Fibroblast of the aortic adventitia (primary cell): ENCODE results near the gene MEX3A. TPM values are rescaled to one million over a fixed set of nuclear protein-coding genes. Genes with fewer than 3 reads are reported as not detected.
A peak's percentile ranks its signal among the peaks of the same experiment; 100 is the strongest.

Experiments
- DNase-seq: peaks from one replicate; pipeline ENCODE4 v3.0.0-alpha.2; 2010; ENCODE audit warnings: low read depth
- H3K4me3 ChIP-seq: 2 replicates; pipeline ENCODE4 v1.5.1; 2011; ENCODE audit warnings: low read depth, mild to moderate bottlenecking, control low read depth, low read length, moderate library complexity
- CTCF ChIP-seq: IDR thresholded peaks from 2 replicates; pipeline ENCODE4 v1.5.1; 2011; ENCODE audit warnings: mild to moderate bottlenecking, low read length, control low read depth, inconsistent platforms; ENCODE audit not compliant: insufficient read depth
- total RNA-seq: library from RNA; depleted of rRNA; stranded (reverse); fragments of >200 nt; gene quantifications from 2 replicates; pipeline ENCODE4 v1.2.3, GENCODE V29; 2012; ENCODE audit warnings: low replicate concordance

The MEX3A gene
- total RNA-seq, 1 donor = 0.90 TPM

GRCh38 chr1:156080863-156081179 lies 1.4 kb downstream of the MEX3A start:
- no peak for TF ChIP-seq CTCF
- no peak for DNase-seq
- peak overlapping the region; percentile 64 for H3K4me3 ChIP-seq

GRCh38 chr1:156080241-156080862 lies 1.9 kb downstream of the MEX3A start:
- TF ChIP-seq CTCF = no peak
- H3K4me3 ChIP-seq = peak overlapping the region; percentile 22

GRCh38 chr1:156079762-156080161 lies 2.5 kb downstream of the MEX3A start:
- no peak for TF ChIP-seq CTCF
- DNase-seq = no peak
- H3K4me3 ChIP-seq = no peak overlapping the region

More at GRCh38 chr1:156080241-156080862, 1.9 kb downstream of the MEX3A start:
- no peak for DNase-seq

DNA sequence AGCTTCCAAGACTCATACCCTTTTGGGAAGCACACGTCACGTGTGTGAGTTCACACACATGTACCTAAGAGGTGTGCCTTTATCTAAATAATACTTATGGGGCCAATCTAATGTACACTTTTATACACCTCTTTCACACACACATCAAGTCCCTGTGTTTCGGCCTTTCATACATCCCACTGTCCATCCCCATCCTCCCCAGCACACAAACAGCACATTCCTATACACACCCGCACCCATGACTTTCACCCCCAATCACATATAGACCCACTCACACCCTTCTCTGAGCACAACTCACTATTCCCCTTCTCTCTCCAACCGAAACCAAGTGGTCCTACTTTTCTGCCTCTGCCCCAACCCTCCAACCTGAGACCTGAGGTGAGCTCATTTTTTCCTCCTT lies 3.5 kb downstream of the MEX3A start:
- DNase-seq = no peak
- no peak for TF ChIP-seq CTCF
- no peak overlapping the region for H3K4me3 ChIP-seq

DNA sequence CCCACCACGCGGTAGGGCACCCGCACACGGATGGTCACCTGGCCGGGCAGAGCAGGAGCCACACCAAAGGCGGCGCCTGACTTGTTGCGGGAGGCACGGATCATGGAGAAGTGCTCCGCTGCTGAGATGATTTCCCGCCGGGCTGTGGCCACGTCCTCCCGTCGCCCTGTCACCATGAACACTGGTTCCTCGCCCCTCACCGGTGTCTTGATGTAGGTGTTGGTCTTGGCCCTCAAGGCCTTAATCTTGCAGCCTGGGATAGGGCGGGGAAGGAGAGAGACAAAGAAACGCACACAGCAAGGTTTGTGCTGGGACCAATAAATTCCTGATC lies 4.9 kb downstream of the MEX3A start:
- TF ChIP-seq CTCF = no peak
- DNase-seq = no peak
- H3K4me3 ChIP-seq = no peak overlapping the region

GRCh38 chr1:156076609-156077429 lies 5.4 kb downstream of the MEX3A start:
- no peak for DNase-seq
- no peak overlapping the region for H3K4me3 ChIP-seq
- TF ChIP-seq CTCF = no peak
